HL-60 (cell line): ENCODE results near the gene TUFM.

Experiments used
- TF ChIP-seq, protein P1 (sequence below): IDR thresholded peaks from one replicate; pipeline ENCODE4 v1.5.1; 2011; ENCODE audit warnings: low read length, control low read depth, inconsistent platforms; ENCODE audit not compliant: insufficient read depth
- TF ChIP-seq, protein P2 (sequence below): IDR thresholded peaks from 2 replicates; pipeline ENCODE4 v1.6.1; 2012; ENCODE audit warnings: low read depth; ENCODE audit not compliant: insufficient replicate concordance

DNA sequence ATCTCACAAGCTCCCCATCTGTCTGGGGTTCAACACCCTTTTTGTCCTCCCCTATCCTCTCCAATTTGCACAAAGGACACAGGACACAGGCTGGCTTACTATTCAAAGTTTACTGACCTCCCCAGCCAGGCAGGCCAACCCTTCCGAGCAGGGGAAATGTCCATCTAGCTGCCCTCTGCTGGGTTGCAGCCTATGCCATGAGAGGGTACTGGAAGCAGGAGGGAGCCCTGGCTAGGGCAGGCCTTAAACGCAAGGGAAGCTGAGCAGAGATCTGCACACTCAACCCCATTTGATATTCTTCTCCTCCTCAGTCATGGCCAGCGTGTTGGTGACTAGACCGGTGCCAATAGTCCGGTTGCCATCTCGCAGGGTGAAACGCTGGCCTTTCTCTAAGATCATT lies 3.5 kb downstream of the TUFM start:
- TF ChIP-seq, protein P1, sequence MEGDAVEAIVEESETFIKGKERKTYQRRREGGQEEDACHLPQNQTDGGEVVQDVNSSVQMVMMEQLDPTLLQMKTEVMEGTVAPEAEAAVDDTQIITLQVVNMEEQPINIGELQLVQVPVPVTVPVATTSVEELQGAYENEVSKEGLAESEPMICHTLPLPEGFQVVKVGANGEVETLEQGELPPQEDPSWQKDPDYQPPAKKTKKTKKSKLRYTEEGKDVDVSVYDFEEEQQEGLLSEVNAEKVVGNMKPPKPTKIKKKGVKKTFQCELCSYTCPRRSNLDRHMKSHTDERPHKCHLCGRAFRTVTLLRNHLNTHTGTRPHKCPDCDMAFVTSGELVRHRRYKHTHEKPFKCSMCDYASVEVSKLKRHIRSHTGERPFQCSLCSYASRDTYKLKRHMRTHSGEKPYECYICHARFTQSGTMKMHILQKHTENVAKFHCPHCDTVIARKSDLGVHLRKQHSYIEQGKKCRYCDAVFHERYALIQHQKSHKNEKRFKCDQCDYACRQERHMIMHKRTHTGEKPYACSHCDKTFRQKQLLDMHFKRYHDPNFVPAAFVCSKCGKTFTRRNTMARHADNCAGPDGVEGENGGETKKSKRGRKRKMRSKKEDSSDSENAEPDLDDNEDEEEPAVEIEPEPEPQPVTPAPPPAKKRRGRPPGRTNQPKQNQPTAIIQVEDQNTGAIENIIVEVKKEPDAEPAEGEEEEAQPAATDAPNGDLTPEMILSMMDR, result no peak
- TF ChIP-seq, protein P2, sequence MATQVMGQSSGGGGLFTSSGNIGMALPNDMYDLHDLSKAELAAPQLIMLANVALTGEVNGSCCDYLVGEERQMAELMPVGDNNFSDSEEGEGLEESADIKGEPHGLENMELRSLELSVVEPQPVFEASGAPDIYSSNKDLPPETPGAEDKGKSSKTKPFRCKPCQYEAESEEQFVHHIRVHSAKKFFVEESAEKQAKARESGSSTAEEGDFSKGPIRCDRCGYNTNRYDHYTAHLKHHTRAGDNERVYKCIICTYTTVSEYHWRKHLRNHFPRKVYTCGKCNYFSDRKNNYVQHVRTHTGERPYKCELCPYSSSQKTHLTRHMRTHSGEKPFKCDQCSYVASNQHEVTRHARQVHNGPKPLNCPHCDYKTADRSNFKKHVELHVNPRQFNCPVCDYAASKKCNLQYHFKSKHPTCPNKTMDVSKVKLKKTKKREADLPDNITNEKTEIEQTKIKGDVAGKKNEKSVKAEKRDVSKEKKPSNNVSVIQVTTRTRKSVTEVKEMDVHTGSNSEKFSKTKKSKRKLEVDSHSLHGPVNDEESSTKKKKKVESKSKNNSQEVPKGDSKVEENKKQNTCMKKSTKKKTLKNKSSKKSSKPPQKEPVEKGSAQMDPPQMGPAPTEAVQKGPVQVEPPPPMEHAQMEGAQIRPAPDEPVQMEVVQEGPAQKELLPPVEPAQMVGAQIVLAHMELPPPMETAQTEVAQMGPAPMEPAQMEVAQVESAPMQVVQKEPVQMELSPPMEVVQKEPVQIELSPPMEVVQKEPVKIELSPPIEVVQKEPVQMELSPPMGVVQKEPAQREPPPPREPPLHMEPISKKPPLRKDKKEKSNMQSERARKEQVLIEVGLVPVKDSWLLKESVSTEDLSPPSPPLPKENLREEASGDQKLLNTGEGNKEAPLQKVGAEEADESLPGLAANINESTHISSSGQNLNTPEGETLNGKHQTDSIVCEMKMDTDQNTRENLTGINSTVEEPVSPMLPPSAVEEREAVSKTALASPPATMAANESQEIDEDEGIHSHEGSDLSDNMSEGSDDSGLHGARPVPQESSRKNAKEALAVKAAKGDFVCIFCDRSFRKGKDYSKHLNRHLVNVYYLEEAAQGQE, result no peak
